ENCODE measurements around the gene CCDC86. TPM values are rescaled to one million over a fixed set of nuclear protein-coding genes. Genes with fewer than 3 reads are reported as not detected.
A peak's percentile ranks its signal among the peaks of the same experiment; 100 is the strongest.

The CCDC86 gene
- total RNA-seq, 2 experiments from 2014 or later: 8.0 to 9.0 TPM

GRCh38 chr11:60830478-60831142, 11.3 kb upstream of the CCDC86 start:
- no peaks in the 10 kb centered on the region for H3K36me3 ChIP-seq (ENCODE audit: insufficient read depth, low read length)
- ATAC-seq (ENCODE audit: poor library complexity) (no peak), DNase-seq (no peak)
- no peaks in the 10 kb centered on the region for H3K9me3 ChIP-seq (ENCODE audit: control insufficient read depth in 1 of 2, insufficient read depth in 1 of 2, low read length in 2 of 2)
- H3K4me1 ChIP-seq (ENCODE audit: insufficient read depth, low read length): peaks cover 5% of the 10 kb centered on the region
- Mint-ChIP-seq H3K27me3 (peaks cover 17% of the 10 kb centered on the region), H3K36me3 (ENCODE audit: low read depth) (no peaks in the 10 kb centered on the region), H3K27ac (no peak overlapping the region), H3K4me1 (ENCODE audit: low read depth) (no peaks in the 10 kb centered on the region), H3K4me3 (no peak overlapping the region), H3K9me3 (no peaks in the 10 kb centered on the region)
- intact Hi-C loops (cut with DNase I, micrococcal nuclease): loop anchor here (1.0 to 2.0 kb wide), 6 partner anchors 57 to 558 kb away; no protein-coding TSS in a partner anchor
- H3K4me3 ChIP-seq (ENCODE audit: low read length): peak overlapping the region; percentile 19
- H3K27ac ChIP-seq (ENCODE audit: low read depth in 1 of 2, low read length in 2 of 2): no peak overlapping the region
- H3K27me3 ChIP-seq (ENCODE audit: control insufficient read depth in 1 of 2, insufficient read depth in 2 of 2, low read length in 2 of 2): peaks cover 0 to 3% of the 10 kb centered on the region in 2 experiments
- no peak for TF ChIP-seq CTCF (IDR thresholded peaks at IDR 0.05)
- POLR2A ChIA-PET: interaction anchor here (0.7 to 1.3 kb wide), 4 partner anchors 57 to 298 kb away, joined by 3 to 5 read pairs (median 4); no protein-coding TSS in a partner anchor
- CTCF ChIA-PET: interaction anchor here (0.6 to 2.3 kb wide), 25 partner anchors 10 to 686 kb away, joined by 3 to 25 read pairs (median 4); no protein-coding TSS in a partner anchor

- H3K27ac Mint-ChIP-seq: no peak overlapping the region
- H3K27me3 Mint-ChIP-seq: peaks cover 17% of the 10 kb centered on the region
- no peaks in the 10 kb centered on the region for H3K4me1 Mint-ChIP-seq (ENCODE audit: low read depth)
- peak; percentile 94 for ATAC-seq (ENCODE audit: poor library complexity)
- Histone ChIP-seq H3K27me3 (ENCODE audit: control insufficient read depth in 1 of 2, insufficient read depth in 2 of 2, low read length in 2 of 2) (peaks cover 0 to 3% of the 10 kb centered on the region in 2 experiments), H3K36me3 (ENCODE audit: insufficient read depth, low read length) (no peaks in the 10 kb centered on the region), H3K4me3 (ENCODE audit: low read length) (peak overlapping the region; percentile 19), H3K4me1 (ENCODE audit: insufficient read depth, low read length) (peaks cover 5% of the 10 kb centered on the region), H3K9me3 (ENCODE audit: control insufficient read depth in 1 of 2, insufficient read depth in 1 of 2, low read length in 2 of 2) (no peaks in the 10 kb centered on the region), H3K27ac (ENCODE audit: low read depth in 1 of 2, low read length in 2 of 2) (no peak overlapping the region)
- no peaks in the 10 kb centered on the region for H3K9me3 Mint-ChIP-seq
- peak; percentile 68 to 89 (median 76) for DNase-seq
- intact Hi-C loops (cut with DNase I, micrococcal nuclease): loop anchor here (1.0 to 2.0 kb wide), 6 partner anchors 56 to 558 kb away; no protein-coding TSS in a partner anchor
- H3K4me3 Mint-ChIP-seq: no peak overlapping the region
- peak; percentile 90 for TF ChIP-seq CTCF (IDR thresholded peaks at IDR 0.05)
- no peaks in the 10 kb centered on the region for H3K36me3 Mint-ChIP-seq (ENCODE audit: low read depth)
- POLR2A ChIA-PET: interaction anchor here (0.9 to 1.3 kb wide), 3 partner anchors 56 to 253 kb away, joined by 3 to 5 read pairs (median 4); no protein-coding TSS in a partner anchor
- CTCF ChIA-PET: interaction anchor here (0.6 to 2.3 kb wide), 26 partner anchors 10 to 686 kb away, joined by 3 to 25 read pairs (median 4); no protein-coding TSS in a partner anchor
Measured at GRCh38 chr11:60831143-60831500, 10.8 kb upstream of the CCDC86 start.

- Mint-ChIP-seq H3K4me3 (no peak overlapping the region), H3K4me1 (ENCODE audit: low read depth) (no peaks in the 10 kb centered on the region), H3K9me3 (no peaks in the 10 kb centered on the region), H3K27me3 (peaks cover 17% of the 10 kb centered on the region), H3K36me3 (ENCODE audit: low read depth) (no peaks in the 10 kb centered on the region), H3K27ac (no peak overlapping the region)
- H3K36me3 ChIP-seq (ENCODE audit: insufficient read depth, low read length): no peaks in the 10 kb centered on the region
- ChIA-PET CTCF (interaction anchor here (0.7 to 2.3 kb wide), 18 partner anchors 11 to 562 kb away, joined by 3 to 25 read pairs (median 5); no protein-coding TSS in a partner anchor), POLR2A (interaction anchor here (0.9 to 1.0 kb wide), 2 partner anchors 56 to 80 kb away, joined by 4 to 5 read pairs; no protein-coding TSS in a partner anchor)
- no peak overlapping the region for H3K4me3 ChIP-seq (ENCODE audit: low read length)
- TF ChIP-seq CTCF (IDR thresholded peaks at IDR 0.05): no peak
- peaks cover 5% of the 10 kb centered on the region for H3K4me1 ChIP-seq (ENCODE audit: insufficient read depth, low read length)
- no peak for ATAC-seq (ENCODE audit: poor library complexity)
- H3K9me3 ChIP-seq (ENCODE audit: control insufficient read depth in 1 of 2, insufficient read depth in 1 of 2, low read length in 2 of 2): no peaks in the 10 kb centered on the region
- no peak overlapping the region for H3K27ac ChIP-seq (ENCODE audit: low read depth in 1 of 2, low read length in 2 of 2)
- no peak for DNase-seq
- H3K27me3 ChIP-seq (ENCODE audit: control insufficient read depth in 1 of 2, insufficient read depth in 2 of 2, low read length in 2 of 2): peaks cover 0 to 3% of the 10 kb centered on the region in 2 experiments
- intact Hi-C loops (cut with DNase I, micrococcal nuclease): loop anchor here (1.0 to 2.0 kb wide), 6 partner anchors 56 to 557 kb away; no protein-coding TSS in a partner anchor
Measured at GRCh38 chr11:60831501-60832079, 10.3 kb upstream of the CCDC86 start.

All from CD4-positive, alpha-beta T cell (primary cell).